Endometrial microvascular endothelial cells (primary cell): ENCODE results near the gene PRKN. TPM values are rescaled to one million over a fixed set of nuclear protein-coding genes. Genes with fewer than 3 reads are reported as not detected.

Source experiments
- in situ Hi-C: cut with HindIII; loops from 2 replicates; pipeline ENCODE4 v1.10.0; 2017; ENCODE audit warnings: low sequenced_read_pairs, low pct_unique_long_range_greater_than_20kb; ENCODE audit errors: inconsistent ontology term
- total RNA-seq: library from RNA; depleted of rRNA; stranded (reverse); fragments of >200 nt; gene quantifications from one replicate; pipeline ENCODE4 v1.2.3, GENCODE V29; 2015; ENCODE audit errors: inconsistent ontology term

Gene PRKN
- total RNA-seq, 1 donor from 2014 or later: not detected

- in situ Hi-C loops: no loop called here
Measured at GRCh38 chr6:161804838-161805237, 922.7 kb downstream of the PRKN start.

DNA sequence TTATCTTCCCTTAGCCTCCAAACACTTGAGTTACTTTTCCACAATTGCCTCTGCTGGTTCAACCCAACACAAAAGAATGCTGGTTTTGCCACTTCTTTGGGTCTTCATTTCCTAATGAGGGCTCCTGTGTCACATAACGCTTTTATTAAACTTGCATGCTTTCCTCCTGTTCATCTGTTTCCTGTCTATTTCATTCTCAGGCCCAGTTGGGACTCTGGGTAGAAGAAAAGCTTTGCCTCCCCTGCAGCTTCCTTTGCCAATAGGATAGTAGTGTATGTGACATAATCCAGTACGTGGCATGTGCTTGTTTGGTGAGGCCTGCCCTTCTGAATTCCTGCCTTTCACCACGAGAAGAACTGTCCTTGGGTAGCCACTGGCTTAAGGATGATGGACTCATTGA is 924.4 kb downstream of the PRKN start:
- in situ Hi-C loops: no loop called here

DNA sequence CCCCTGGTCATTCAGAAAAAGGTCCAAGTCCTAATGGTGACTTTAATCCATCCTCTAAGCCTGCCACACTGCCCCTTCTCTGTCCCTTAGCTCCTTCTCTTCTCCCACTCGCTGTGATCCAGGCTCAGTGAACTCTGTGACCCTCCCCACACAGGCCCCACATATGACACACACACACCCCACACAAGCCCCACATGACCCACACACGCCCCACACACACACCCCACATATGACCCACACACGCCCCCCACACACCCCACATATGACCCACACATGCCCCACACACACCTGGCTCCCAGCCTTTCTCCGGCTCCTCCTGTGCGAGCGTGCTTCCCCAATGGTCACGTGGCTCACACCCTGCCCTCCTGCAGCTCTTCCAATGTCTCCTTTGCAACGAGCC is 925.3 kb downstream of the PRKN start:
- in situ Hi-C loops: no loop called here

- in situ Hi-C loops: no loop called here
Measured at GRCh38 chr6:161798844-161799394, 928.6 kb downstream of the PRKN start.

GRCh38 chr6:161796681-161797080 is 930.9 kb downstream of the PRKN start:
- in situ Hi-C loops: no loop called here

- in situ Hi-C loops: no loop called here
Measured at GRCh38 chr6:161792851-161793493, 934.6 kb downstream of the PRKN start.

- in situ Hi-C loops: no loop called here
Measured at GRCh38 chr6:161788531-161788930, 939.0 kb downstream of the PRKN start.

DNA sequence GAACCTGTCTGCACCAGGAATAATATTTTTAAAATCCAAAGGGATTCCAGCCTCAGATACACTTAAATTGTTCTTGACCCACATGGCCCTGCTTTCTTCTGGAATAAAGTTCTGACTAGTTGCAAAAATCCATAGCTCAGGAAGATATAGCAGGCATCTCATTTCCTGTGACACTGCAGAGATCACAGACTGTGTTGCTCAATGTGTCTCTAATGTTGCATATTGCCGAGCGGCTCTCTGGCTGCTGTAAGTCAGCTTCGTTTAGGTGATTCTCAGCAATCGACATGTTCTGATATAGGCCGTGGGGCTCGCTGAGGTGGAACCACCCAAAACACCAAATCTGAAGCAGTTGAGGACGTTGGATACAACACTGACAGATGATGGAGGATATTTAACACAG is 955.4 kb downstream of the PRKN start:
- in situ Hi-C loops: no loop called here

GRCh38 chr6:161761966-161762365 is 965.6 kb downstream of the PRKN start:
- in situ Hi-C loops: no loop called here

DNA sequence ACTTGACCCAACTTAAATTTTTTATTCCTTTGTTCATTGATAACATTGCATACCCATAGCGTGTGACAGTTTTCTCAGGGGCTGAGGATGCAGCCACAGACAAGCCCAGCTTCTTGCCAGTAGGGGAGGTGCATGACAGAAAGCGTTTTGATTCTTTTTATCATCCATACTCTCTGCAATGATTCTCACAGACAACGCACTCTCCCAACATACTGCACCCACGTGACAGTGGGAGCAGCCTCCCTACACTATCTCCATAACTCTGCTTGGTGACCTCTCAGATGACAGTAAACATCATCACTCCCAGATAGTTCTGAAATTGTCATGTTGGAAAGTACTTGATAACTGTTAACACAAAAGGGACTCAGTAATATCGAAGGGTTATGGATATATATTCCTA is 972.5 kb downstream of the PRKN start:
- in situ Hi-C loops: no loop called here

GRCh38 chr6:161750686-161751085 is 976.9 kb downstream of the PRKN start:
- in situ Hi-C loops: no loop called here

GRCh38 chr6:161749576-161749975 is 978.0 kb downstream of the PRKN start:
- in situ Hi-C loops: no loop called here

GRCh38 chr6:161748535-161749416 is 978.8 kb downstream of the PRKN start:
- in situ Hi-C loops: no loop called here

DNA sequence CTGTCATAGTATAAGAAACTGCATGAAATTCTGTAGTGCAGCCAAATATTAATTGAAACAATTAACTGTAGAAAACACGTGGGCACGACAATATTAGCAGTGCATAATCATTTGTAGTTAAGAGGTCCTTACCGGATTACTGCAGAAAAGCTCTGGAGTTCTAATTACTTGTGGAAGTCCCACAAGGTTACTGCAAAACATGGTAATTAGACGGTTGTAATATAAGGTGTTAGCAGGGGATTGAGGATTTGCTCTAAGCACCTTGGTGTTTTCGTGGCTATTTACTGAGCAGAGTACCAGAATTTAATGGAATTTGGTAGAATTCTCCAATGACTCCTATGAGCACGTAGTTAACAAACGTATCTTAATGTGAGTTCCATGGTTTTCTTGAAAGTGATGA is 980.1 kb downstream of the PRKN start:
- in situ Hi-C loops: no loop called here

- in situ Hi-C loops: no loop called here
Measured at GRCh38 chr6:161745594-161746141, 981.9 kb downstream of the PRKN start.

DNA sequence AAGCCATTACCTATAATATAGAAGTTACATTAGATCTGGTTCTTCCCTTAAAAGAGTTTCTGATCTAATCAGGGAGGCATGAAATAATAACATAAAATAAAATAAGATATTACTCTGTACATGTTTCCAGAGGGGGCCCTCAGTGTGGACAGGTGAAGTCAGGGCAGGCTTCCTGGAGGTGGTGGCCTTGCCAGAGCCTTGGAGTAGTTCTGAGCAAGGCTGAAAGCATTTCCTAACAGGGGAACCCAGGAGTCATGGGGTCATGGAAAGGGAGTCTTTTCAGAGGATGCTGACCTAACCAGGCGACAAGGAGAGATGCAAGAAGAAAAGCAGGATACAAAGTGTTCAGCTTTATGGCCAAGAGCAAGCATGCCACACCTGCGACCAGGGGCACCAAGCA is 982.4 kb downstream of the PRKN start:
- in situ Hi-C loops: no loop called here

DNA sequence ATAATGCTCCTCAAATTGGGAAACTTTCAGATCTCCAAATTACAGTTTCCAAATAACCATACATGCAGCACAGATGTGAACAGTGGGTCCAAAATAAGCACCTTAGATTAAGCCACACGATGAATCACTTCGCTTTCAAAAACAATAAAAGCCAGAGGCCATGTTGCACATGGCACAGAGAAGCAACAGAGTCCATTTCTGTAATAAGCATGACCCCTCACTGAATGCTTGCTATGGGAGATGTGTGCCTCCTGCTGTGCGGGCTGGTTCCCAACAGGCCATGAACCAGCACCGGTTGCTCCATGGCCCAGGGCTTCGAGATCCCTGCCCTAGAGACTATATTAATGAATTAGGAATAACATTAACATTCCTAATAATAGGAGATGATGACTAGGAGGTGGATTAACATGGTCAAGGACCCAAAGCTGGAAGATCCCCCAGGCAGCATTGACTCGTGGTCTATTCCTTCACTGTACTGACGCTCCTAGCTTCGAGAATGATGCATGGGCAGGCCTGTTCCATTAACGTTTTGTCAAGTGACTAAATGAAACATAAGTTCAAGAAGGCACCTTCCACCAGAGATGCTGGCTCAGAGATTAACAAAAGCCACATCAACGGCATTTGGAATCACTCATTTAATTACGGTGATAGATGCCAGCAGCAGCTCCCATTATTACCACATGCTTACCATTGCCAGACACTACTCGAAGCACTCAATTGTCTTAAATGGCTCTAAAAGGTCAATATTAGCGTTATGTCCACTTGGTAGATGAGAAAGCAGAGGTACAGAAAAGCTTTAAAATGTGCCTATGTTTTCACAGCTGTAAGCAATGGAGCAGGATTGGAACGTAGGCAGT is 983.1 kb downstream of the PRKN start:
- in situ Hi-C loops: no loop called here

DNA sequence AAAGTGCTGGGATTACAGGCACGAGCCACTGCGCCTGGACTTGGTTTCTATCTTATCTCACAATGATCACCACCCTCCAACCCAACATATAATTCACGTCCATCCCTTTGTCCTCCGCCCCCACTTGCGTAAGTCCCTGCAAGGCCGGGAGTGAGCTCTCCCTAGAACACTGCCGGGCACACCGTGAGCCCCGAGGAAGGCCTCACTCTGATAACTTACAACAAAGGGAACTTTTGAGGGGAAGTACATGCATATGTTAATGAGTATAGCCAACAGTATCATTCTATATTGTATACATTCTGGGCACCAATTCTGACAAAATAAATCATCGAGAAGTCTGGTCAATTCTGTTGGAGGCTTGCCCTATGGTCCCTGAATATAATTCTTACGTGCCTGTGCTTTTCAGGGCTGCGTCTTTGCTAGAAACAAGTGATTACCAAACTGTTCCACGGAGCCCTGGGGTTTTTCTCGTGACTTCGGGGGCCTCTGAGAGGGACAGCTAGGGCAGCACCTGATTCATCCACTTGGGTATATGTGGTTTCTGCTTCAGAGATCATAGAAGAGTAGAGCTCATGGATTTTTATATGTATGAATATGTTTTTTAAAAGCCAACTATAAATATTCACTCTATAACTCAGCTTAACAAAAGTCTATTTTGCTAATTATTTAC is 983.9 kb downstream of the PRKN start:
- in situ Hi-C loops: no loop called here
